DMS53 treated with DMSO at 0.1 percent for 48 hours (cell line): Measurements from ENCODE around the gene SYMPK.

Source experiments
- DNase-seq: peaks from one replicate; lab custom pipeline; 2025; ENCODE audit not compliant: unreplicated experiment; lab: John Stamatoyannopoulos, UW

The SYMPK gene

DNA sequence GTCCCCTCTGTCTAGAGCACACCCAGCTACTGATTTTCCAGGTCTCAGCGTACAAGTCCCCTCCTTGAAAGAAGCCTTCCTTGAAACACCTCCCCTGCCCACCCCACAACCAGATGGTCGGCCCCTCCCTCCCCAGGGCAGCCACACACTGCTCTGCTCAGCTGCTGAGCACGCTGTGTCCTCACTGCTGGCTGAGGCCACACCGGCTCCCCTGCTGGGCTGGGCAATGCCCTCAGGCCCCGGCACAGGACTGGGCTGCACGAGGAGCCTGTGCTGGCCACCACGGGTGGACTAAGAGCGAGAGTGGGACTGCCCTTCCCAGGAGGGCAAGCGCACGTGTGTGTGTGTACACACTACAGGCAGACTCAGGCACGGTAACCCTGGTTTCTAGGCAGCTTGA is 36.0 kb downstream of the SYMPK start:
- DNase-seq: no peak

DNA sequence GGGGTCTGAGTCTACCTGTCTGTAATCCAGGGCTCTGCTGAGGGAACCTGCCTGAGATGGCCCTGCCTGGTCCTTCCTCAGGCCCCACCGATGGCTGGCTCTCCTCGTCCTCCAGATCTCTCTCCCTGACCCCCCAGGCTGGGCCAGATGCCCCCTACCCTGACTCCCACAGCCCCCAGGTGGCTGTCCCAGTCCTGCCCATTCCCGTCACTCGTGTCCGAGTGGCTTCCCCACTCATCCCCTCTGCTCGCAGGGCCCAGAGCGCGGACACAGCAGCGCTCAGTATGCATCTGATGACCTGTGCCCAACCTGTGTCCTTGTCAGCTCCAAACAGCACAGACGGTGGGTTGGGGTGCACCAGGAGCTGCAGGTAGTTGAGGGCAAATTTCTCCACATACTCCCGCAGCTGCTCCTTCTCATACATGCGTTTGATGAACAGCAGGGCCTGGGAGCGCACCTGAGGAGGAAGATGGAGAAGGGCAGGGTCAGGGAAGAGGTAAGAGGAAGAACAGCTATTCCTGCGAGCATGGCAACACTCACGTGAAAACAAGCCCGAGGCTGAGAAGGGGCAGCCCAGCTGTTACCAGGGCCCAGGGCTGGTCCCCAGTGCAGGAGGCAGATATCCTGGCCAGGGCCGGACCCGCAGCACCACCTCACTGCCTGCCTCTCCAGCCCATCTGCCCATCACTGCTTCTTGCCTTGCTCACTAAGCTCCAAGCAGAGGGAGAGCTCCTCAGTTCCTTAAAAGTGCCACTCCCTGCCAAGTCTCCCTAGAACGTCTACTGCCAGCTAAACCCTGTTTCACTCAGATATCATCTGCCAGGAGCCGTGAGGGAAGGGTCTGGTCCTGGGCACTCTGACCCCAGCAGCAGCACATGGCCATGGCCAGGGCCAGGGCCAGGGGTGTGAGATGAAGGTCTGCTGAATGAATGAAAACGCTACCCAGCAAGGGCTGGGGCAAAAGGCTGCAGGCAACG is 36.7 kb downstream of the SYMPK start:
- DNase-seq: no peak

DNA sequence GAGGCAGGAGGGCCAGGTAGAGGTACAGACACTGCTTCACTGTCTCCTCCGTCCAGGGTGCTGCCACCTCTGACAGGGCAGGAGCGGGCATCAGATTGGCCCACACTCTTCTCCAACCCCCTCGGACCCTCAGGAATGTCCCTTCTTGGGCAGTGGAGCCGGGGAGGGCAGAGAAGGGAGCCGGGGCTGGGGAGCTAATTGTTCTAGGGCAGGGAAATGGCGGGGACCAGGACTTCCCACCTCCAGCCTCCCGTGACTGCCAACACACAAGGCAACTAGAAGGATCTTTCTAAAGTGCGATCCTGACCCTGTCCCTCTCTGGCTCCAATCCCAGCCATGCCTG is 37.7 kb downstream of the SYMPK start:
- DNase-seq: no peak

DNA sequence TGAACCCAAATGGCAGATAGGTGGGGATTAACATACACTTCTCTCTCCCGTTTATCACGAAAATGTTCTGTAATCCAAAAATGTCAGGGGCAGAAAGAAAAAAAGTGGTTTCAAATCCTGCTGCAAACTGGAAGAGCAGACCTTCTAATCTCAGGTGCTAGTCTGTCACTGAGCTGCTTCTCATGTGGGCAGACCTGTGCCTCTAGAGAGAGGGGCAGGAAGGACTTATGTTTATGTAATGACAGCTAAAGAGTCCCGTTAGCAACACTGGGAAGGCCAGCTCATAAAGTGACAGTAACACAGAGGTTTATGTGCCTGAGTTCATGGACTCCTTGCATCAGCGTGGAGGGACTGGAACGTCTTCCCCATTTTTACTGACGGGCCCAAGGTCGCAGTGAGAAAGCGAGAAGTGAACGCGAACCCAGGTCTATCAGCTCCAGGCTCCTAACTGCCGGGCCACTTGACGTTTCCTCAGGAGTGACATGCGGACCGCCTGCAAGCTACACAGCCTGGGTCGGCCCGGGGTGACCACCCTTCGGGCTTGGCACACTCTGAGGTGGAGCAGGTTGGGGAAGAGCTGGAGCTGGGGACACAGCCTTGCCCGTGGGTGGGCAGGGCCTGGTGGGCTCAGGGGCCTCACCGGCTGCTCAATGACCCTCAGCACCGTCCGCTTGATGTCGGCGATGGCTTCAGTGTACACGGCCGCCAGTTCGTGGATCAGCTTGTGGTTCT is 38.2 kb downstream of the SYMPK start:
- DNase-seq: no peak

DNA sequence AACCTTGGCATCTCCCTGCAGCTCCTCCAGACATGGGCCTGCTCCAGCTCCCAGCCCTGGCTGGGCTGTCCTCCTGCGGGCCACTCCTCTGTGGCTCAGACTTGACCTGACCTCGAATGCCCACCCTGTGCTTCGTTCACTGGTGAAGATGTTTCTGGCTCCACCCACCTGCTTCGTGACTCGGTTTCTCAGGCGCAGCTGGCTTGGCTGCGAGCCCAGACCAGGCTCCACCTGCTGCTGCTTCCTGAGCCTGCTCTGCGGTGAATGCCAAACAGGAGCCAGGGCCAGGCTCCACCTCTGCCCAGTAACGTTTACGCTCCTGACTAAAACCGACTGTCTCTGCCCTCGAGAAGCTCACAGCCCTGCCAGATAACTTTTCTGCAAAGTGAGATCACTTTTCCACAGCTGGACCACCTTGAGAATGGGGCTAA is 38.9 kb downstream of the SYMPK start:
- peak; percentile 23 for DNase-seq

DNA sequence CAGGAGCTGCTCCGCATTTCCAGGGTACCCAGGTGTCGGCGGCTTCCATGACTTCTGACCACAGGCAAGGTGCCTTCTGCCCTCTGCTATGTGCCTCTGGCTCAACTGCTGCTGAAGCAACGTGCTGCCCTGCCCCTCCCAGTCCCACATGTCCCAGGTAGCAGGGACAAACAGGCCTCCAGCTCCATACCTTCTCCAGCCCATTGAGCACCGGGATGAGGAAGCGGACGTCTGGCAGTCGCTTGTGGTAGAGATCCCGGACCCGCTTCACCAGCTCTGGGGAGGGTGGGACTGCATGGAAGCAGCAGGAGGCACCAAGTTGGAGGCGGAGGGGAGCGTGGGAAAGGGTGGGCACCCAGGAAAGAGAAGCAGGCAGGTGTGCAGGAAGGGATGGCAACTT is 39.8 kb downstream of the SYMPK start:
- DNase-seq: no peak

DNA sequence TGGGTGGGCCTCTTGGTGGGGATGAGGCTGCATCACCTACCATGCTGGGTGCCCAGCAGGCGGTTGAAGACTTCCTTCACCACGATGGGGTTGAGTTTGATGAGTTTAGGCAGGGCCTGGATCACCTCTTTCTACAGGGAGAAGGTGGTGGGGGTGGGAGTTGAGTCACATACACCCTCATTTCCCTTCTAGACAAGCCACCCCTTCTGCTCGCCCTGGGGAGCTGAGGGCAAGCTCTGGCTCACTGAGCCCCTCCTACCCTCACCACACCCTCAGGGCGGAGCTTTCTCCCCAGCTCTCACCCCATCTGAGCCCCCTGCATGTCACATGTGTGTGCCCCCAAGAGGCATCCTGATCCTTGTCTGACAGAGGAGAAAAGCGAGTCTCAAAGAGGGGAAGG is 40.2 kb downstream of the SYMPK start:
- DNase-seq: no peak

DNA sequence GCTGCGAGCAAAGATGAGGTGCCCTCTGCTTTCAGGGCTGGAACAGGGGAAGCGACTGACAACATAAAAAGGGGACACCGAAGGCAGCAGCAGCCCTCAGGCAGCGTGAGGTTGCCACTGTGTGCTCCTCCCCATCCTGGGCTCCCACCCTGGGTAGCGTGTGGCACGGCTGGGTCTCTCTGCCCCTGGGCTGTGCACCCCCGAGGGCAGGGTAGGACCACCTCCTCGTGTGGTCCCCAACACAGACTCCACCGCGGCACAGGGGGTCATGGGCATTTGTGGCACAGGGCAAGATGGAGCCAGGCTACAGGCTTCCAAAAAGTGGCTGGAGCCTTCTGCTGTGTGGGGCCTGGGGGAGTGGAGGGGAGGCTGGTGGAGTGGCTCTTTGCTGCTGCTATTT is 41.4 kb downstream of the SYMPK start:
- DNase-seq: no peak

DNA sequence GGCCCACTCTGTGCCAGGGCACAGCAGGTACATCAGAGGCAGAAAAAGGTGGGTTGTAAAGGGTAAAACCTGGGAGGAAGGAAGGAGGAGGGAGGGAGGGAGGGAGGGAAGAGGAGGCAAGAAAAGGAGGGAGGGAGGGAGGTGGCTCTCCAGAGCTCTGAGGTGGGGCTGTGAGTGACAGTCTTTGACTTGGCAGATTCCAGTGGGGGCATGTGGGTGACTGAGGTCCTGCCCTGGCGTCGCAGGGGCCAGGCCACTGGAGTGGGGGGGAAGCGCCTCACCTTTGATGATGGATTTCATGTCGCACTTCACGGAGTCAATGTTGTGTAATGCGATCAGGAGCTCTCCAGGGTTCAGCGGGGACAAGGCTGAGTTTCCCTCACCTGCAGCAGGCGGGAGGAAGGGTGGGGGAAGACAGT is 41.8 kb downstream of the SYMPK start:
- DNase-seq: no peak

DNA sequence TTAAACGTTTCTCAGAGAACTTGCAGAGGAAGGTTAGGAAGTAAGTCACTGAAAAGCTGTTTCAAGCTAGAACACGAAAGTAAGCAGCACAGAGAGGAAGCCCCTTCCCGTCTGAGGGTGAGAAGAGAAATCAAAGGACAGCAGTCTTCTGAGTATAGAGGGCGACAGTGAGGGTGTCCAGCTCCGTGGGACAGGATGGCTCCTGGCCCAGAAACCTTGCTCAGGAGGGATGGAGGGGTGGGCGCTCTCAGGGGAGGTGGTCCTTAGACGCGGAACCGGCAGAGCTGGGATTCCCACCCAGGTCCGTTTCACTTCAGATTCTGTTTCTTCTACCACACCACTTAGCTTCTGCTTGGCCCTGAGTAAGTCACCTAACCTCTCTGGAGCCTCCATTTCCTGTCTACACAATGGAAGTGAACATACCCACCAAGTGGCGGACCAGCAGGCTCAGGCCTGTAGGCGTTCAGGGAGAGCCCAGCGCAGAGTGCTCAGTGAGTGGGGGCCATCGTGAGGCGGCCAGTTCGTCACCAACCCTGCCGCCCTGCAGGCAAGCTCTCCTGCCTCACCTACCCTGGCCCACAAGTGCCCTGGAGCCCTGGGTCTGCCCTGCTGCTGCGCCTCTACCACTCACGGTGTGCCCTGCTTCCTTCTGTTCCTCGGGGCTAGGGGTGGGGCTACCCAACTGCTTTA is 42.4 kb downstream of the SYMPK start:
- no peak for DNase-seq

DNA sequence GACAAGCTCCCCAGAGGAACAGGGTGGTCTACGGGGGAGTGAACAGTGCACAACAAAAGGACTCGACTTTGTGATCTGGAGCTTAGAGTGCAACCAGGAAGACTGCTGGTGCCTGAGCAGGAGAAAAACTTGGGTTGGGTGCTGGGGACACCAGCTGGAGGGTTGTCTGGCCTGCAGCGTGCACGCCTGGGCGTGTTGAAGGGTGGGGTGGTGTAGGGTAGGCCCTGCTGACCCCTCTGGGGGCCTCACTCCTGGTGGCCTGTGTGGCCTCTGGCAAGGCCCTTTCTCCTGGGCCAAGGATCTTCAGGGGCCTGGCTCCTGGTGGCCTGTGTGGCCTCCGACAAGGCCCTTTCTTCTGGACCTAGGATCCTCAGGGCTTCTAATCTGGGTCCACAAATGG is 43.2 kb downstream of the SYMPK start:
- DNase-seq: no peak

DNA sequence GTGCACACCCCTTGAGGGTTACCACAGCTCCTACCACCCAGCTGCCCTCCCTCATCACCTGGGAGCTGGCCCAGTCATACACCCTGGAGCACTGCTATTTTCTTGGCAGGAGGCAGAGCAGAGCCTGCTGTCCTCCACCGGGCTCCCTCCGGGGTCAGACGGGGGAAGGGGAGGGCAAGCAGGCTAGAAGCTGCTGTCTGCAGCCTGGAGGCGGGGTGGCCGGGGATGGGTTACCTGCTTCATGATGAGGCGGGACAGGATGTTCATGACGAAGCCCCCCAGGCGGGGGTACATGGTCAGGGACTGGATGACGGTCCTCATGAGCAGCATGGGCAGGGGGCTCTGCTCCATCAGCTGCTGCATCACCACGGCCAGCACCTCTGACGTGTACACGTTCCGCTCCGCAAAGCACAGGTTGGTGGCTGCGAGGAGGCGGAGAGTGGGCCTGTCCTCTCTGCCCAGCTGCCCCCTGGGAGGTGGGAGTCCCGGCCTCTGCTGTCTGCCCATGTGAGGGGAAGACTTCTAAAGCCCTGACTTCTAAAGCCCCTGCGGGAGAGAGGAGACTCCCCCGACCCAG is 45.1 kb downstream of the SYMPK start:
- peak; percentile 56 for DNase-seq

DNA sequence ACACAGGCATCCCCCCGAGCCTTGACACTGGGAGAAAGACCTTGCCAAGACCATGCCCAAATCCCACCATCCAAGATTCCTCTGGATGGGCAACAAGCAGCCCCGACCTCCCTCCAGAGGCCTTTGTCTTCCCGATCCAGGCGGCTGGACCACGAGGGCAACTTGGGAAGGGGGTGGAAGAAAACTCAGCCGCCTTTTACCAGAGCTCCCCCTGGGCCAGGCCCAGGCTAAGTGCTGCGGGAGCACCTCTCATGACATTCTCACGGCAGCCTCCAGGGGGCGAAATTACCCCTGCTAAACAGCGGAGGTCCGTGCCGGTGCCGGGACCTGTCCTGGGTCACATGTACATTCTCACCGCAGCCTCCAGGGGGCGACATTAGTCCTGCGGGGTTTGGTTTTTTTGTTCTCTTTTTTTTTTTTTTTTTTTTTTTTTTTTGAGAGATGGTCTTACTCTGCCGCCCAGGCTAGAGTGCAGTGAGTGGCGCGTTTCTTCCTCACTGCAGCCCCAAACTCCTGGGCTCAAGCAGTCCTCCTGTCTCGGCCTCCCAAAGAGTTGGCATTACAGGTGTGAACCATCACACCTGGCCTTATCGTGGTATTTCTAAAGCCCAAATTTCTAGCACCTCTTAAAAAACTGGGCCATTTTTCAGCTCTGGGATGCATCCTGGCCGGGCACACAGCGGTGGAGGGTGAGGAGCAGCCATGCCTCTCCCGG is 45.8 kb downstream of the SYMPK start:
- peak; percentile 90 for DNase-seq

DNA sequence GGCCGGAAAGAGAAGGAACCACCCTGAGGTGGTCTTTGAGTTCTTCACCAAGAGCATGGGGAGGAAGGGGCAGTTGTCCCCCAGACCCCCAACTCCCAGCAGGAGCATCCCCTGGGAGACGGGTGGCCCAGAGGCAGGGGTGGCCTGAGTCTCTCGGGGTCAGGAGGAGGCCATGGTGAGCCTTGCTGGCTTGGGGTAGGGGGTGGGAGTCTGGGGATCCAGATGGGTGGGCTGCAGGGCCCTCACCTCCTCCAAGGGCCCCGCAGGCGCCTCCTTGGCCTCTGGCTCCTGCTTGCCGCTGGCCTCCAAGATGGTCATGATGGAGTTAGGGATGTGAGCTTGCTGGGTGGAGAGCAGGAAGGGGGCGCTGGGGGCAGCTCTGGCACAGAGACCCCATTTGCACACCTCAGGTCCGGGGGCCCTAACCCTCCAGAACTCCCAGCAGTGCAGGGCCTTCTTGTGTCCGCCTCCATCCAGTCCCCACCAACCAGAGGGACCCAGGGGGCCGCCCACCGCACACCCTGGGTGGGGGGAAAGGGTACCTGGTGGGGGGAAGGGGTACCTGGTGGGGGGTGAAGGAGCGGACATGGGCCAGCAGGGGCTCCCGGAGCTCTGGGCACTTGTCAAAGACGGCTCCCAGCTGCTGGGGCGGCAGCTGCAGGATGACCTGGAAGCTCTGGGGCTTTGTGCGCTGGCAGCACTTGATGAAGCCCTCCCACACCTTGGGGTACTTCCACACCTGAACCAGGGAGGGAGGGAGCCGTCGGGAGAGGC is 46.5 kb downstream of the SYMPK start:
- DNase-seq: no peak

DNA sequence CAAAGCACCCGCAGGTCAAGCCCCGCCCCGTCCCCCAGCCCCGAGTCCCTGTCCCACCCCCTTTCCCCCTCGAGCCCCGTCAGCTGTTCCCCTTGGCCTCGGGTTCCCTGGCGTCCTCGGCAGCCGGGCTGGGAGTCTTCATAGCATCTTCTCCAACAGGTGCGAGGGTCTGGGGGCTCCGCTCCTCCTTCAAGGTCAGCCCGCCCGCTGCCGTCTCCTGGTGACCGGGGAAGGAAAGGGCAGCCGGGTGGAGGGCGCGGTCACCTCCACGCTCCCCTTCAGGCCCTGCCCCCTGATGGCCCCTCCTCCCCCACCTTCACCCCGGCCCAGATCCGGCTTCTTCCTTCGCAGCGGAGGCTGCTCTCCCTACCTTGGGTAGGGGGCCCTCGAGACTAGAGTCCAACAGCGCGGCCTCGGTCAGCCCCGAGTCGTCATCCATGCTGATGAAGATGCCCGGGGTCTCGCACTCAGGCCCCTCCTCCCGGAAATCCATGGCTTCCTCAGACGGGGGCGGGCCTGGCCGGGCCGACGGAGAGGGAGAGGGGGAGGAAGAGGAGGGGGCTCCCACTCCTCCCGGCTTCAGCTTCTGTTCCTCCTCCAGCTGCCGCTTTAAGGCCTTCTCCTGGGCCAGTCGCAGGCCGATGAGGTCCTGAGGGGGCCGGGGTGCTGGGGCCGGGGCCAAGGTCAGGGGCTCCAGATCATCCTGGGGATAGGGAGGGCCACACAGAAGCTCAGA is 47.3 kb downstream of the SYMPK start:
- no peak for DNase-seq

DNA sequence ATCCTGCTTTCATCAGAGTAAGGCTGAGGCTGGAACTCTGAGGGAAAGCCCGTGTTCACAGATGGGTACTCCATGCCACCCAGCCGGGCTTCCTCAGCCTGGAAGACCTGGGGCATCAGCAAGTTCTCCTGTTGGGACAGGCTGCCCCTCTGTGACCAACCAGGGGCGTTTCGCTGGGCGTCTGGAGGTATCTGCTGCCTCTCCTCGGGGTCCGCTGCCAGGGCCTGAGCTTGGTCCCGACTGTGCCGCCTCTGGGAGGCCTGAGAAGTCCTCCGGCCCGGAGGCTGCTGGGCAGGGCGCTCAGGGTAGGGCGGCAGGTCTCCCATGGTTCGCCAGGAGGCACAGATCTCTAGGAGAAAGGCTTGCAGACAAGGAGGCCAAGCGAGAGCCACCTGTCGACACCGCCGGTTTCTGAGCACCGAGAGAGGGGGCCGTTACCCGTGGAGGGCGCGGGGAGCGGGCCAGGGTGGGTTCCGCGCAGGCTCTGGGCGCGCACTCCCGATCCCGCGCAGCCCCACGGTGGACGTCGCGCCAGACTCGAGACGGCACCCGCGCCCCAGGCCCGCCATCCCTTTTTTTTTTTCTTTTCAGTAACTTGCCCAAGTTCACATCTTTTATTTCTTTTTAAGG is 48.0 kb downstream of the SYMPK start, which contains the start of gene RSPH6A:
TSS of gene RSPH6A (minus strand) at position 458 of the 630 bp plus-strand sequence. CDS start at position 326, 132 bp downstream.
- no peak for DNase-seq

DNA sequence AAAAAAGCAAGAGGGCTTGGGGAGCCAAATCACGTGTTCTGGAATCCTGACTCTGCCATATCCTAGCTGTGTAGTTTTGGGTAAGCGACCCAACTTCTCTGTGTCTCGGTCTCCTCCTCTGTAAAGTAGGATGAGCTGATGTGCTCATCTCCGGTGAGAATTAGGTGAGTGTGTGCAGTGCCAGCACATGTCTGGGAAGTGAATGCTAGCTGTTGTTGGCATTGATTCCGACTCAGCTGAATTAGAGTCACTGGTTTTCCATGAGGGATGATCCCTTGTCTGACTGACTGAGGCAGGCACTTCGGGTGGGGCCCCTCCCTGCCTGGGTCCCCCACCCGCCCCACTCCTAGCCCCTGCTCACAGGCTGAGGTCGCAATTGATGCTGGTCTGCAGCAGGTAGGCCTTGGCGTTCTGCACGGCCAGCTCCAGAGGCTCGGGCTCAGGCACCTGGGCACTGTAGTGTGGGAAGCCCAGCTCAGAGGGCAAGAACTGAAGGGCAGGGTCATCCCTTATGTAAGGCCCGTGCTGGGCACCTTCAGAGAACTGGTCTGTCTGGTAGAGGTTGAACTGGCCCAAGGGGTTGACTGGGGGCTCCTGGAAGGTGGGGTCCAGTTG is 48.7 kb downstream of the SYMPK start:
- DNase-seq: no peak

DNA sequence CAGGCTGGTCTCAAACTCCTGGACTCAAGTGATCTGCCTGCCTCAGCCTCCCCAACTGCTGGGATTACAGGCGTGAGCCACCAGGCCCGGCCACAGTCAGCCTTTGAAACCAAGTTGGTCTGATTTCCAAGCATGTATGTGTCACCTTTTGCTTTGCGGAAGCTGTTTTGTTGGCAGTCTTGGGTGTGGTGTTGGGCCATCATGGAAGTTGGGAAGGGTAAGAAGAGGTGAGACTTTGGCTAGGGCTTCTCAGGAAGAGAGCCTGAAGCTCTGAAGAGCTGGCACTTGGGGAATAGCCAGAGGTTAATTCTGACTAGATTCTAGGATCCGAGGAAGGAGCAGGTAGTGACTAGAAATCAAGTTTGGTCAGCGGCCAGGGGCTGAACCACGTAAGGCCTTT is 50.6 kb downstream of the SYMPK start:
- DNase-seq: no peak
